RWPE2 (cell line): ENCODE results near the gene BRD1.
A peak's percentile ranks its signal among the peaks of the same experiment; 100 is the strongest.

Experiments used
- ATAC-seq: fragments of 200-7000 bp; cut with Tn5 transposase; 3 replicates; pipeline ENCODE4 v1.9.1; 2021; ENCODE audit warnings: low read depth
- DNase-seq: peaks from one replicate; pipeline ENCODE4 v3.0.0-alpha.2; 2020; ENCODE audit warnings: low spot score
- H3K27ac ChIP-seq: fragments of 450-650 bp; 2 replicates; pipeline ENCODE4 v1.5.1; 2017; ENCODE audit warnings: mild to moderate bottlenecking; ENCODE audit not compliant: poor library complexity, severe bottlenecking
- H3K27me3 ChIP-seq: fragments of 250-450 bp; sonication (Bioruptor Pico); 2 replicates; pipeline ENCODE4 v1.5.1; 2021; ENCODE audit warnings: mild to moderate bottlenecking, moderate library complexity; ENCODE audit not compliant: insufficient read depth, poor library complexity, severe bottlenecking
- H3K36me3 ChIP-seq: fragments of 250-450 bp; sonication (Bioruptor Pico); 2 replicates; pipeline ENCODE4 v1.5.1; 2020; ENCODE audit warnings: low read depth, mild to moderate bottlenecking, moderate library complexity
- H3K4me1 ChIP-seq: fragments of 250-450 bp; sonication (Bioruptor Pico); 2 replicates; pipeline ENCODE4 v1.5.1; 2021; ENCODE audit warnings: mild to moderate bottlenecking, moderate library complexity; ENCODE audit not compliant: insufficient read depth, poor library complexity, severe bottlenecking
- H3K4me3 ChIP-seq: fragments of 250-450 bp; sonication (Bioruptor Pico); 2 replicates; pipeline ENCODE4 v1.5.1; 2021; ENCODE audit warnings: mild to moderate bottlenecking, moderate library complexity; ENCODE audit not compliant: severe bottlenecking
- H3K9me3 ChIP-seq: fragments of 250-450 bp; sonication (Bioruptor Pico); 2 replicates; pipeline ENCODE4 v1.5.1; 2021; ENCODE audit warnings: mild to moderate bottlenecking, moderate library complexity; ENCODE audit not compliant: severe bottlenecking
- CTCF ChIP-seq: fragments of 450-650 bp; IDR thresholded peaks from one replicate; pipeline ENCODE4 v1.5.1; 2017; ENCODE audit warnings: mild to moderate bottlenecking, moderate library complexity; ENCODE audit not compliant: poor library complexity, severe bottlenecking

BRD1 gene

GRCh38 chr22:49793296-49793695 lies 34.4 kb downstream of the BRD1 start:
- H3K9me3 ChIP-seq: no peaks in the 10 kb centered on the region
- no peak overlapping the region for H3K27ac ChIP-seq
- DNase-seq: no peak
- H3K4me1 ChIP-seq: no peaks in the 10 kb centered on the region
- H3K4me3 ChIP-seq: no peak overlapping the region
- no peak for ATAC-seq
- TF ChIP-seq CTCF: no peak
- peaks cover 79% of the 10 kb centered on the region for H3K36me3 ChIP-seq
- no peaks in the 10 kb centered on the region for H3K27me3 ChIP-seq

- ATAC-seq (no peak), DNase-seq (no peak)
- TF ChIP-seq CTCF: no peak
- Histone ChIP-seq H3K27ac (no peak overlapping the region), H3K9me3 (no peaks in the 10 kb centered on the region), H3K4me3 (no peak overlapping the region), H3K27me3 (no peaks in the 10 kb centered on the region), H3K36me3 (peaks cover 79% of the 10 kb centered on the region), H3K4me1 (no peaks in the 10 kb centered on the region)
These were observed 35.6 kb downstream of the BRD1 start for GRCh38 chr22:49792107-49792506.

- Histone ChIP-seq H3K27me3 (no peaks in the 10 kb centered on the region), H3K4me3 (no peak overlapping the region), H3K27ac (no peak overlapping the region), H3K9me3 (no peaks in the 10 kb centered on the region), H3K4me1 (no peaks in the 10 kb centered on the region), H3K36me3 (peaks cover 79% of the 10 kb centered on the region)
- DNase-seq (no peak), ATAC-seq (no peak)
- no peak for TF ChIP-seq CTCF
These were observed 36.0 kb downstream of the BRD1 start for GRCh38 chr22:49791682-49792081.

GRCh38 chr22:49790912-49791311 lies 36.8 kb downstream of the BRD1 start:
- TF ChIP-seq CTCF: no peak
- Histone ChIP-seq H3K9me3 (no peaks in the 10 kb centered on the region), H3K27me3 (no peaks in the 10 kb centered on the region), H3K4me1 (no peaks in the 10 kb centered on the region), H3K4me3 (no peak overlapping the region), H3K36me3 (peaks cover 79% of the 10 kb centered on the region), H3K27ac (no peak overlapping the region)
- ATAC-seq: no peak
- DNase-seq: no peak

- TF ChIP-seq CTCF: no peak
- Histone ChIP-seq H3K27me3 (no peaks in the 10 kb centered on the region), H3K27ac (peak overlapping the region; percentile 25), H3K9me3 (no peaks in the 10 kb centered on the region), H3K36me3 (peaks cover 65% of the 10 kb centered on the region), H3K4me1 (no peaks in the 10 kb centered on the region), H3K4me3 (no peak overlapping the region)
- ATAC-seq (peak; percentile 42), DNase-seq (no peak)
These were observed 38.2 kb downstream of the BRD1 start for GRCh38 chr22:49789289-49790141.
